PFSK-1 (cell line): ENCODE data around the gene GOT1.

Source experiments
- POLR2AphosphoS5 ChIP-seq: IDR thresholded peaks from 2 replicates; pipeline ENCODE4 v1.6.1; 2012; ENCODE audit warnings: low read depth, mild to moderate bottlenecking, control low read depth, low read length, moderate library complexity
- REST ChIP-seq, 2 experiments: IDR thresholded peaks; 2 replicates each; pipeline versions ENCODE4 v1.6.1 to v1.8.0; 2011 to 2012; ENCODE audit warnings: low read depth in 2 of 2, low read length in 2 of 2, control low read depth in 1 of 2, inconsistent platforms in 1 of 2, mild to moderate bottlenecking in 1 of 2, moderate library complexity in 1 of 2; ENCODE audit not compliant: insufficient read depth in 1 of 2
- TAF1 ChIP-seq: IDR thresholded peaks from 2 replicates; pipeline ENCODE4 v1.6.1; 2012; ENCODE audit warnings: low read length, control low read depth, borderline replicate concordance; ENCODE audit not compliant: insufficient read depth

DNA sequence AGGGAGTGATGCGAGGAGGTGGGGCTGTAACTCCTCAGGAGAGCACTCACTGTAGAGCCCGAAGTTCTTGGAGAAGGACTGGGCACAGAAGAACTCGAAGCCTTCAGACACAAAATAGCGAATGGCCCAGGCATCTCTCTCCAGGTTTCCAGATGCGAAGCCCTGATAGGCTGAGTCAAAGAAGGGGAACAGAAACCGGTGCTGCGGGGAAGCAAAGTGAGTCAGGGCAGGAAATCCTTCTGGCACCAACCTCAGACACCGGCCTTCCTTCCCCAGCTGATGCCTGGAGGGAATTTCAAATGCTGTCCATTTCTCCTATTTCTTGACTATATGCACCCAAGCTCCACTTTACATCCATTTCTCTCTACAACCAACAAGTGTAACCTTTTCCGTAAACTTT, 26.8 kb downstream of the GOT1 start:
- TF ChIP-seq TAF1 (no peak), POLR2AphosphoS5 (no peak), REST (IDR thresholded peaks at IDR 0.05; ENCODE audit: insufficient read depth in 1 of 2, low read depth in 2 of 2, low read length in 2 of 2) (no peak)
